Muscle layer of colon (tissue), 2 donors: ENCODE measurements around the gene TP53BP2.

ENCODE experiments used
- H3K27ac ChIP-seq: one replicate; pipeline ENCODE4 v1.7.0; 2013; ENCODE audit warnings: low read depth, mild to moderate bottlenecking, low read length, moderate library complexity
- H3K27me3 ChIP-seq, 2 donors: one replicate each; pipeline ENCODE4 v1.7.0; 2013; ENCODE audit warnings: low read length in 2 of 2, mild to moderate bottlenecking in 2 of 2; ENCODE audit not compliant: insufficient read depth in 2 of 2, control insufficient read depth in 1 of 2
- H3K36me3 ChIP-seq: one replicate; pipeline ENCODE4 v1.7.0; 2013; ENCODE audit warnings: mild to moderate bottlenecking, low read length; ENCODE audit not compliant: insufficient read depth
- H3K4me1 ChIP-seq: one replicate; pipeline ENCODE4 v1.7.0; 2013; ENCODE audit warnings: mild to moderate bottlenecking, low read length; ENCODE audit not compliant: insufficient read depth
- H3K4me3 ChIP-seq, 2 donors: one replicate each; pipeline ENCODE4 v1.7.0; 2013; ENCODE audit warnings: low read length in 2 of 2, low read depth in 1 of 2, mild to moderate bottlenecking in 1 of 2, moderate library complexity in 1 of 2
- H3K9ac ChIP-seq: one replicate; pipeline ENCODE4 v1.7.0; 2013; ENCODE audit warnings: low read length
- H3K9me3 ChIP-seq: one replicate; pipeline ENCODE4 v1.7.0; 2013; ENCODE audit warnings: mild to moderate bottlenecking, low read length
- donor health status: abdominal sarcoma.
- donor health status: Adenocarcinoma of cecum.

Gene TP53BP2

GRCh38 chr1:223729906-223730305 is 115.8 kb downstream of the TP53BP2 start:
- Histone ChIP-seq H3K9me3 (no peaks in the 10 kb centered on the region), H3K36me3 (no peaks in the 10 kb centered on the region), H3K27me3 (no peaks in the 10 kb centered on the region), H3K4me1 (peaks cover 50% of the 10 kb centered on the region), H3K27ac (no peak overlapping the region), H3K4me3 (no peak overlapping the region), H3K9ac (no peak overlapping the region)
